Keratinocyte (primary cell): ENCODE results near the gene TTLL8. TPM values are rescaled to one million over a fixed set of nuclear protein-coding genes. Genes with fewer than 3 reads are reported as not detected.

Experiments
- DNase-seq: peaks from one replicate; pipeline ENCODE4 v3.0.0-alpha.2; 2011; ENCODE audit warnings: low read depth, missing footprints, low spot score
- FAIRE-seq: peaks from 2 replicates; lab custom pipeline; 2011; peaks lifted over from hg19 to GRCh38; lab: Jason Lieb, UNC
- H2AFZ ChIP-seq: 2 replicates; pipeline ENCODE4 v1.6.0; 2012; ENCODE audit warnings: low read length, control low read depth, inconsistent platforms; ENCODE audit not compliant: control insufficient read depth
- H3K27ac ChIP-seq: 2 replicates; pipeline ENCODE4 v1.5.1; 2011; ENCODE audit warnings: low read length; ENCODE audit not compliant: control insufficient read depth, insufficient read depth
- H3K27me3 ChIP-seq: 3 replicates; pipeline ENCODE4 v1.6.0; 2011; ENCODE audit warnings: low read length; ENCODE audit not compliant: control insufficient read depth, insufficient read depth; ENCODE audit errors: extremely low read depth
- H3K36me3 ChIP-seq, 2 experiments: 2 replicates in 1 of 2; 3 replicates in 1 of 2; pipeline ENCODE4 v1.5.1; 2011; ENCODE audit warnings: low read length in 2 of 2, mild to moderate bottlenecking in 1 of 2; ENCODE audit not compliant: control insufficient read depth in 2 of 2, insufficient read depth in 2 of 2; ENCODE audit errors: extremely low read depth in 1 of 2
- H3K4me1 ChIP-seq: 3 replicates; pipeline ENCODE4 v1.5.1; 2011; ENCODE audit warnings: low read length; ENCODE audit not compliant: control insufficient read depth, insufficient read depth; ENCODE audit errors: extremely low read depth
- H3K4me2 ChIP-seq: 3 replicates; pipeline ENCODE4 v1.6.0; 2011; ENCODE audit warnings: low read depth, low read length; ENCODE audit not compliant: control insufficient read depth, insufficient read depth; ENCODE audit errors: extremely low read depth
- H3K4me3 ChIP-seq, 3 experiments: fragments of 200-600 bp in 1 of 3; sonication (generic) in 1 of 3; 2 replicates in 2 of 3; 3 replicates in 1 of 3; pipeline ENCODE4 v1.5.1; 2011 to 2016; ENCODE audit warnings: low read length in 3 of 3, mild to moderate bottlenecking in 3 of 3, control low read depth in 2 of 3, inconsistent platforms in 1 of 3, low read depth in 1 of 3, mixed read lengths in 1 of 3, mixed run types in 1 of 3, moderate library complexity in 1 of 3; ENCODE audit not compliant: control insufficient read depth in 2 of 3, insufficient read depth in 2 of 3; ENCODE audit errors: extremely low read depth in 1 of 3
- H3K79me2 ChIP-seq: 2 replicates; pipeline ENCODE4 v1.6.0; 2012; ENCODE audit warnings: low read length; ENCODE audit not compliant: control insufficient read depth, insufficient read depth
- H3K9ac ChIP-seq: 3 replicates; pipeline ENCODE4 v1.6.0; 2011; ENCODE audit warnings: low read length; ENCODE audit not compliant: control insufficient read depth, insufficient read depth; ENCODE audit errors: extremely low read depth
- H3K9me1 ChIP-seq: 3 replicates; pipeline ENCODE4 v1.6.0; 2011; ENCODE audit warnings: low read length; ENCODE audit not compliant: control insufficient read depth, insufficient read depth; ENCODE audit errors: extremely low read depth
- H3K9me3 ChIP-seq: 2 replicates; pipeline ENCODE4 v1.5.1; 2012; ENCODE audit warnings: low read depth, low read length; ENCODE audit not compliant: control insufficient read depth
- H4K20me1 ChIP-seq: 3 replicates; pipeline ENCODE4 v1.6.0; 2011; ENCODE audit warnings: low read length; ENCODE audit not compliant: control insufficient read depth, insufficient read depth; ENCODE audit errors: extremely low read depth
- CTCF ChIP-seq, 3 experiments: IDR thresholded peaks in 1 of 3; conservative IDR thresholded peaks in 1 of 3; optimal IDR thresholded peaks in 1 of 3; 2 replicates in 2 of 3; 3 replicates in 1 of 3; pipeline versions ENCODE3 to v1.5.1; 2011; ENCODE audit warnings: low read length in 3 of 3, mild to moderate bottlenecking in 3 of 3, moderate library complexity in 2 of 3, control low read depth in 1 of 3, inconsistent platforms in 1 of 3; ENCODE audit not compliant: insufficient read depth in 2 of 3; ENCODE audit errors: extremely low read depth in 1 of 3
- EZH2 ChIP-seq: IDR thresholded peaks from one replicate; pipeline ENCODE4 v1.6.1; 2012; ENCODE audit warnings: inconsistent platforms, mild to moderate bottlenecking, low read length, moderate library complexity
- dilution Hi-C: fragments of 300-500 bp; cut with MboI; formaldehyde crosslinking; loops from one replicate; pipeline ENCODE4 v1.7.0; 2020; ENCODE audit warnings: low sequenced_read_pairs; ENCODE audit not compliant: extremely low pct_ligation_motif_present
- polyA plus RNA-seq, 5 experiments: library from polyadenylated mRNA; depleted of rRNA in 3 of 5; stranded (reverse) in 3 of 5; stranded (forward) in 1 of 5; unstranded in 1 of 5; fragments of >200 nt; gene quantifications; 1 replicate in 1 of 5; 2 replicates in 3 of 5; 3 replicates in 1 of 5; pipeline versions ENCODE4 v1.2.1 to v1.2.3, GENCODE V29; 2011 to 2012; ENCODE audit warnings: missing spikeins in 2 of 5, low read depth in 1 of 5, low replicate concordance in 1 of 5

The TTLL8 gene
- polyA plus RNA-seq, 1 donor (not counting 4 experiments of a cell fraction or from before 2014, with no cell fraction given), result not detected

- TF ChIP-seq EZH2 (no peak), CTCF (optimal IDR thresholded peaks at IDR 0.05 in 1 of 3, IDR thresholded peaks at IDR 0.05 in 1 of 3, conservative IDR thresholded peaks at IDR 0.05 in 1 of 3; ENCODE audit: extremely low read depth in 1 of 3, insufficient read depth in 2 of 3, low read length in 3 of 3) (no peak)
- Histone ChIP-seq H4K20me1 (no peaks in the 10 kb centered on the region), H3K9ac (no peak overlapping the region), H3K9me3 (no peaks in the 10 kb centered on the region), H3K36me3 (no peaks in the 10 kb centered on the region), H3K79me2 (no peaks in the 10 kb centered on the region), H3K4me1 (peaks cover 3% of the 10 kb centered on the region), H3K9me1 (no peaks in the 10 kb centered on the region), H3K4me3 (no peak overlapping the region), H3K4me2 (no peak overlapping the region), H2AFZ (no peak overlapping the region), H3K27ac (no peak overlapping the region), H3K27me3 (no peaks in the 10 kb centered on the region)
- dilution Hi-C loops, result no loop called here
- DNase-seq, result no peak
- FAIRE-seq, result no peak
These were observed 81.5 kb downstream of the TTLL8 start for GRCh38 chr22:49976439-49977175.

DNA sequence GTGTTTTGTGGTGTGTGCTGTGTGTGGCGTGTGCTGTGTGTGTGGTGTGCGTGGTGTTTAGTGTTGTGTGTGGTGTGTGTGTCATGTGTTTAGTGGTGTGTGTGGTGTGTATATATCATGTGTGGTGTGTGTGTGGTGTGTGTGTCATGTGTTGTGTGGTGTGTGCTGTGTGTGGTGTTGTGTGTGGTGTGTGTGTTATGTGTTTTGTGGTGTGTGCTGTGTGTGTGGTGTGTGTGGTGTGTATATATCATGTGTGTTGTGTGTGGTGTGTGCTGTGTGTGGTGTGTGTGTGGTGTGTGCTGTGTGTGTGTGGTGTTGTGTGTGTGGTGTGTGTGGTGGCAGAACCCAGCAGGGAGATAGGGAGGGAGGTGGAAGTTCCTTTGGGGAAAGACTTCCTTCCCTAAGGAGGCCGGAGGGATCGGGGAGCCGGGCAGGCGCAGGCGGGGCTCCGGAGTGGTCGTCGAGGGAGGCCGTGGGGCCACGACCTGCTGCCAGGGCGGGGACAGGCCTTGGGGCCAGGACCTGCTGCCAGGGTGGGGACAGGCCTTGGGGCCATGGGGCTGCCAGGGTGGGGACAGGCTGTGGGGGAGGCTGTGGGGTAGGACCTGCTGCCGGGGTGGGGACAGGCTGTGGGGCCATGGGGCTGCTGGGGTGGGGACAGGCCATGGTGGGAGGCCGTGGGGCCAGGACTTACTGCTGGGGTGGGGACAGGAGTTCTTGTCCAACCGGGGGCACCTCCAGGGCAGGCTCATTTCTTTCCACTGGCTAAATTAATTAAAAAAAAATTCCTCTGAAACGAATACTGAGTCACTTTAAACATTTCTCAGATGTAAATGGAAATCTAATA lies 82.3 kb downstream of the TTLL8 start:
- Histone ChIP-seq H3K4me3 (no peak overlapping the region), H3K9ac (no peak overlapping the region), H3K36me3 (no peaks in the 10 kb centered on the region), H3K9me1 (no peaks in the 10 kb centered on the region), H4K20me1 (no peaks in the 10 kb centered on the region), H3K9me3 (no peaks in the 10 kb centered on the region), H3K4me1 (peaks cover 8% of the 10 kb centered on the region), H3K79me2 (no peaks in the 10 kb centered on the region), H2AFZ (peak overlapping the region; percentile 33), H3K27me3 (no peaks in the 10 kb centered on the region), H3K4me2 (no peak overlapping the region), H3K27ac (no peak overlapping the region)
- dilution Hi-C loops, result no loop called here
- TF ChIP-seq CTCF (optimal IDR thresholded peaks at IDR 0.05 in 1 of 3, IDR thresholded peaks at IDR 0.05 in 1 of 3, conservative IDR thresholded peaks at IDR 0.05 in 1 of 3; ENCODE audit: extremely low read depth in 1 of 3, insufficient read depth in 2 of 3, low read length in 3 of 3) (no peak), EZH2 (no peak)
- no peak for FAIRE-seq
- DNase-seq, result no peak
